ENCODE results near the gene IRAK3. TPM values are rescaled to one million over a fixed set of nuclear protein-coding genes. Genes with fewer than 3 reads are reported as not detected.
"Not testable (repeated sequence)": the region's sequence is repeated elsewhere in the genome, so short reads cannot be mapped to it uniquely, and the experiment has no call there.

IRAK3 gene
- total RNA-seq, 4 donors from 2014 or later = 1.5 to 14.1 (median 7.7) TPM

GRCh38 chr12:66235626-66236281 is 46.7 kb downstream of the IRAK3 start:
- no peaks in the 10 kb centered on the region for H3K27me3 ChIP-seq
- TF ChIP-seq POLR2A (IDR thresholded peaks at IDR 0.05) (no peak), CTCF (IDR thresholded peaks at IDR 0.05) (peak in 1 of 6 experiments; percentile 20)
- H3K27ac ChIP-seq = peak overlapping the region; percentile 45 to 86 (median 62)
- 21 to 30% methylated on average over 5 of the region's 5 CpGs for WGBS, 2 donors
- peaks cover 0 to 17% (median 3%) of the 10 kb centered on the region in 3 donors for H3K4me1 ChIP-seq
- H3K4me3 ChIP-seq = peak overlapping the region; percentile 38 to 70 (median 50)
- no peaks in the 10 kb centered on the region for H3K9me3 ChIP-seq
- intact Hi-C loops (cut with DNase I) = no loop called here
- H3K36me3 ChIP-seq = peaks cover 0 to 7% (median 0%) of the 10 kb centered on the region in 3 donors
- no peak for DNase-seq

GRCh38 chr12:66236282-66236675 is 47.3 kb downstream of the IRAK3 start:
- H3K36me3 ChIP-seq; H3K27me3 ChIP-seq; H3K27ac ChIP-seq; intact Hi-C loops (cut with DNase I); DNase-seq; H3K9me3 ChIP-seq: not testable (repeated sequence)
- 88 to 94% methylated on average over 4 of the region's 4 CpGs for WGBS, 2 donors
- peaks cover 0 to 17% (median 3%) of the 10 kb centered on the region in 3 donors for H3K4me1 ChIP-seq
- H3K4me3 ChIP-seq = peak overlapping the region in 1 of 4 donors; percentile 70

- Histone ChIP-seq H3K27me3 (no peaks in the 10 kb centered on the region), H3K27ac (no peak overlapping the region), H3K9me3 (no peaks in the 10 kb centered on the region), H3K4me1 (peaks cover 0 to 17% (median 3%) of the 10 kb centered on the region in 3 donors), H3K4me3 (no peak overlapping the region), H3K36me3 (no peaks in the 10 kb centered on the region)
- 77 to 88% methylated on average over 2 of the region's 2 CpGs for WGBS, 2 donors
- TF ChIP-seq POLR2A (IDR thresholded peaks at IDR 0.05) (no peak), CTCF (IDR thresholded peaks at IDR 0.05) (no peak)
- no peak for DNase-seq
- intact Hi-C loops (cut with DNase I) = no loop called here
Measured at GRCh38 chr12:66236969-66237368, 48.0 kb downstream of the IRAK3 start.

DNA sequence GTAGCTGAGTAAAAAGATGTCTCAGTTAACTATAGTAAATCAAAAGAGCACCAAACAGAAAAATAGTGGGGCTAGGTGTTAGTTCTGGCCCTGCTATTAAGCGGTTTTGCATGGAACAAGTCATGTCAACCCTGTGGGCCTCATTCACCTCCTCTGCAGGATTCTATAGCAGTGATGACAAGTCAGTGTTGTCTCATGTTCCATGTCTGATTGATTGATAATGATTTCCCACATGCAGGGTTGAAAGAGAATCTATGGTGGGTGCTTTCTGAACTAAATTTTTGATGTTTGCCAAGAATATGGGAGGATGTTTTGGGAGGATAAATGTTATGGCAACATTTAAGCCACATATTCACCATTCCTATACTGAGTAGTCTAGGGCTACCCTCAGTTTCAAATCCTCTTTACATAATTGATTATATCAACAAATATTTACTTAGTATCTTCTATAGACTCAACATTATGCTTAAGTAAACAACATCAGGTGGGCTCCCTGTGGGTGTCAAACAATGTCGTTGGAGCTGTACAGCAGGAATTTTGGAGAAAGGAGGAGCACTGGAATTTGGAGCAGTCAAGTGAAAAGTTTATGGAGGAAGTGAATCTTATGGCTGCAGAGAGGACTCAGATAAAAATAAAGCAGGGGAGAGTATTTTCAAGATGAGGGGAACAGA is 48.6 kb downstream of the IRAK3 start:
- Histone ChIP-seq H3K9me3 (no peaks in the 10 kb centered on the region), H3K27ac (no peak overlapping the region), H3K27me3 (no peaks in the 10 kb centered on the region), H3K36me3 (no peaks in the 10 kb centered on the region), H3K4me1 (peaks cover 0 to 17% (median 3%) of the 10 kb centered on the region in 3 donors), H3K4me3 (no peak overlapping the region)
- no peak for TF ChIP-seq POLR2A (IDR thresholded peaks at IDR 0.05)
- TF ChIP-seq CTCF (IDR thresholded peaks at IDR 0.05) = no peak
- no peak for DNase-seq
- WGBS, 2 donors = 72 to 74% methylated on average over 2 of the region's 2 CpGs
- intact Hi-C loops (cut with DNase I) = no loop called here

- no peaks in the 10 kb centered on the region for H3K27me3 ChIP-seq
- 88 to 89% methylated on average over 1 of the region's 1 CpG for WGBS, 2 donors
- H3K27ac ChIP-seq = no peak overlapping the region
- H3K9me3 ChIP-seq = no peaks in the 10 kb centered on the region
- peaks cover 0 to 17% (median 3%) of the 10 kb centered on the region in 3 donors for H3K4me1 ChIP-seq
- intact Hi-C loops (cut with DNase I) = no loop called here
- no peaks in the 10 kb centered on the region for H3K36me3 ChIP-seq
- TF ChIP-seq CTCF (IDR thresholded peaks at IDR 0.05) (no peak), POLR2A (IDR thresholded peaks at IDR 0.05) (no peak)
- no peak for DNase-seq
- H3K4me3 ChIP-seq = no peak overlapping the region
Measured at GRCh38 chr12:66239295-66239694, 50.3 kb downstream of the IRAK3 start.
